GM18907 (cell line): Measurements from ENCODE around the gene ADRB1.

Experiments used
- ATAC-seq: cut with Tn5 transposase; IDR thresholded peaks from one replicate; pipeline ENCODE4 v1.9.1; 2021; ENCODE audit warnings: mild to moderate bottlenecking, moderate library complexity; ENCODE audit not compliant: unreplicated experiment

ADRB1 gene

GRCh38 chr10:114043532-114044246 lies at the start of gene ADRB1:
TSS of gene ADRB1 (plus strand) at chr10:114043866. CDS start at chr10:114044133, 267 bp downstream.
- ATAC-seq: no peak

DNA sequence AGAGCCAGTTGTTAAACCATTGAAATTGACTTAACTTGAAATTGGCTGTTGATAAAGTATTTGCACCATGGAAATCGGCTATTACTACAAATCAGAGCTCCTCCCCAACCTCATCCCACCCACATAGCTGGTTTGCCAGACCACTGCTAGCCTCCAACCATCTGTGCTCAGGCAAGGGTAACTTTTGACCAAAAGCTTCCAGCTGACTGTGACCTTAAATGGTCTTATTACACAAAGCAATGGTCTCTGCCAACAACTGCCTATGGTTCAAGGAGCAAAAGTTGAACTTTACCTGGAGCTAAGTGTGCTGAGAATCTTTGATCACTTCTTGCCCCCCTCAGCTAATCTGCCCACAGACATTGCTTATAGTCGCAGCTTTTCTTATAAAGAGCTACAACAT lies 48.5 kb upstream of the ADRB1 start:
- no peak for ATAC-seq

- ATAC-seq: no peak
Measured at GRCh38 chr10:113997428-113997827, 46.2 kb upstream of the ADRB1 start.

- ATAC-seq: no peak
Measured at GRCh38 chr10:113999531-113999930, 44.1 kb upstream of the ADRB1 start.

GRCh38 chr10:114000457-114001010 lies 43.1 kb upstream of the ADRB1 start:
- no peak for ATAC-seq

DNA sequence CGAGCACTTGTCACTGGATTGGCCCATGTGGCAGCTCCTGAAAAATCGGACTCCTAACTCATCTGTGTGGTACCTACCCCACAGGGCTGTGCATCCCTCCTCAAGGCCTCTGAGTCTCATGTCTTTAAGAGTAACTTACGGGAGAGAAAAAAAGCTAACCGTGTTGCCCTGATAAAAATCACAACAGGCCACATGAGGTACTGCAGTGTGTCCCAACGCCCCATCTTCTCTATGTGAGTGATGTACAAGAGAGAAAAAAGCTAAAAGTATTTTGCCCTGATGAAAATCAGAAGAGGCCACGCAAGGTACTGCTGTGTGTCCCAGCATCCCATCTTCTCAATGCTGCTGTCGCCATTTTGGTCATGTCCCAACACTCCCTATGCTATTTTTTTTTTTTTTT lies 41.2 kb upstream of the ADRB1 start:
- ATAC-seq: no peak

DNA sequence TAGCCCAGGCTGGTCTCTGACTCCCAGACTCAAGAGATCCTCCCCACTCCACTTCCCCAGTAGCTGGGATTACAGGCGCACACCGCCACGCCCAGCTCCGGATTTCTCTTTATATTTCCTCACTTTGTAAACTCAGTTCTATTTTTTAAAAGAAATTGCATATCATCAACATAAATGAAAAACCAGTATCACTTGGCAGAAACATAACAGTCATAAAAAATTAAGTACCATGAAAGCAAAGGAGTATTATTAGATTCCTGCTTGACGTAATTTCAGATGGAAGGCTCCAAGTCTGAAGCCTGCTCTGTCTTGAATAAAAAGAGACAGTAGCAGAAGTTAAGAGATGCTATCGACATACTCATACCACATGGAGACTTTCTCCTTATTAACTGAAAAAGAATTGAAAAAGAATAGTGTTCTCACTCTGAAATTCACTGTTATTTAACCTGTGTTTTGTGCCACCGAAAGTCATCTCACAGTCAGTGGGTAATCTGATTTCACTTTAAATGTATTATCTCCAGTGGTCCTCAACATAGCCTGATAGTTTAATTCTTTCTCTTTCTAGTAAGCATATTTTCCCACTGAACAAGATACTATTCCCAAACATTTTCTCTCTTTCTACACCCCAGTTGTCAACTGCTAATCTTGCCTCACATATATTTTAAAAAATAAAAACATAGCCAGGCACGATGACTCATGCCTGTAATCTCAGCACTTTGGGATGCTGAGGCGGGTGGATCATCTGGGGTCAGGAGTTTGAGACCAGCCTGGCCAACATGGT lies 40.3 kb upstream of the ADRB1 start:
- no peak for ATAC-seq

DNA sequence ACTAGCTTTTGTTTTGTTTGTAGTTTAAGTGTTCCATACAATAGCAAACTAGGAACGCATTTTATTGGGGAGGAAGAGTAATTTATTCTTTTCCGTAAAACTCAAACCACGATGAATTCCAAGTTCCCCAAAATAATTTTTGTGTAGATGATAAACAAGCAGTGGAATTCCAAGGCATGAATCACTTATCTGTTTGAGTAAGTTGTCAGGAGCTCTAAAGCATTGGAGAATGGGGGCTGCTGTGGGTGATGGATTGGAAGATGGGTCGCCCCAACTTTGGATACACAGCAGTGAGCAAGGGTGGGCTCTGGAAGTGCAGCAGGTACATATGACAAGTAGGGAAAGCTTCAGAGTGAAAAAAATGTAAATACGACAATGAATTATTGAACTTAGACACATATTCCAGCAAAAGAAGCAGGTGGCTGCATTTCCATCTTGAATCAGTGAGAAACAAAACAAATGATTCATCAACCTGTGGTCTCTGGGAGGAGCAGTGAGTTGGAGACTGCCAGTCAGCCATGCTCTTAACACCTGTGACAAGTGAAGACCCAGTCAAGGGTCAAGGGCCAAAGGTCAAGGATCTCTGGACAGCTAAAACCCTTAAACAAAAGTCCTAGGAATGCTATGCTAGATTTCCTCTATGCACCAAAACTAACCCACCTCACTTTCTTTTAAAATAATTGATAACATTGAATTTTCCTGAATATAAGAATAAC lies 34.2 kb upstream of the ADRB1 start:
- no peak for ATAC-seq

DNA sequence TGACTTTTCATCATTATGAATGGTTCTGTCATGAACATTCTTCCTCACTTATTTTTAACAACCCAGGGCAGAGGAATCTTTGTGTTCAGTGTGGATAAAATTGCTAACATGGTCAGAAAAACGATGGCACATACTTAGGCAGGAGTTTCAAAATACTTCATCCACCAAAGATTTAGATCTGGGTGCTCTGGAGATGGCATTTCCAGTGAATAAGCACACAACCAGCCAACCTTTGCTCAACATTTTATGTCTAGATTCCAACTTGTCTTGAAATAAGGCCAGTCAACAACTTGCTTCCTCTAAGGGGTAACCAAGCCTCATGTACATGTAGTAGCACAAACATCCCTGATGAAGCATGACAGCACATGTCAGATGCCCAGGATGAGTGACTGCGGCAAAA lies 33.4 kb upstream of the ADRB1 start:
- ATAC-seq: no peak

GRCh38 chr10:114012650-114013049 lies 31.0 kb upstream of the ADRB1 start:
- ATAC-seq: no peak

GRCh38 chr10:114015708-114016107 lies 28.0 kb upstream of the ADRB1 start:
- ATAC-seq: no peak

DNA sequence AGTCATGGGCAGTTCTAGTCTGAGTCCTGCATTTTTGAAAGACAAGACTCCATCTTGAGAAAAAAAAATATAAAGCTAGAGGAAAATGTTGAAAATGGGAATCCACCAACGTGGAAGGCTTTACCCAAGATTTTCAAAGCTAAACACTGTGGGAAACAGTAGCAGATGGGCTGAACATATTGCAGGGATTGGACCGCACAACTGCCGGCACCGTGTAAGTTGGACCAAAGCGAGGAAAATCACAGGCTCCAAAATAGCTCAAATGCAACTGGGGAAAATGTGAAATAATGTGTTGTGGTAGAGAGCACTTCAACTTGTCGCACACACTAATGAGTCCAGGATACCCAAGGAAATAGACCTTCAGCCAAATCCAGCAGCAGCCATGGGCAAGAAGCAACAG lies 26.4 kb upstream of the ADRB1 start:
- ATAC-seq: no peak

- no peak for ATAC-seq
Measured at GRCh38 chr10:114017873-114018272, 25.8 kb upstream of the ADRB1 start.

GRCh38 chr10:114019226-114019625 lies 24.4 kb upstream of the ADRB1 start:
- no peak for ATAC-seq

DNA sequence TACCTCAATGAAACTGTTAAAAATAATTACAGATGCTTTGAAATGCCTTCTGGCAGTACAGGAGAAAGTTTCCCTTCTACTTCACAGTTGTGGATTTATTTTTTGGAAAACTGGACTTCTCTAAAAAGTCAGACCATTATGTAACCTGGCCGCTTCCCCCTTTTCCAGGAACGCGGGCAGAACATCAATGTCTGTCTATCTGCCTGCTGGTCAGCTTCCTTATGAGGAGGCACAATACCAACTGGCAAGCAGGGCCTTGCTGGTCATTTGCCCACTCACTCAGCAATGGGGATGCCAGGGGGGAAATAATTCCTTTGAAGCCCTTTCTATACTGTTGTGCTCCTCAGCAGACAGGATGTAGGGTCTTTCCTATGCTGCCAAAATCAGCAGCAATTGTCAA lies 22.5 kb upstream of the ADRB1 start:
- no peak for ATAC-seq

GRCh38 chr10:114021717-114022680 lies 21.7 kb upstream of the ADRB1 start:
- ATAC-seq: no peak

- no peak for ATAC-seq
Measured at GRCh38 chr10:114022766-114023597, 20.7 kb upstream of the ADRB1 start.

DNA sequence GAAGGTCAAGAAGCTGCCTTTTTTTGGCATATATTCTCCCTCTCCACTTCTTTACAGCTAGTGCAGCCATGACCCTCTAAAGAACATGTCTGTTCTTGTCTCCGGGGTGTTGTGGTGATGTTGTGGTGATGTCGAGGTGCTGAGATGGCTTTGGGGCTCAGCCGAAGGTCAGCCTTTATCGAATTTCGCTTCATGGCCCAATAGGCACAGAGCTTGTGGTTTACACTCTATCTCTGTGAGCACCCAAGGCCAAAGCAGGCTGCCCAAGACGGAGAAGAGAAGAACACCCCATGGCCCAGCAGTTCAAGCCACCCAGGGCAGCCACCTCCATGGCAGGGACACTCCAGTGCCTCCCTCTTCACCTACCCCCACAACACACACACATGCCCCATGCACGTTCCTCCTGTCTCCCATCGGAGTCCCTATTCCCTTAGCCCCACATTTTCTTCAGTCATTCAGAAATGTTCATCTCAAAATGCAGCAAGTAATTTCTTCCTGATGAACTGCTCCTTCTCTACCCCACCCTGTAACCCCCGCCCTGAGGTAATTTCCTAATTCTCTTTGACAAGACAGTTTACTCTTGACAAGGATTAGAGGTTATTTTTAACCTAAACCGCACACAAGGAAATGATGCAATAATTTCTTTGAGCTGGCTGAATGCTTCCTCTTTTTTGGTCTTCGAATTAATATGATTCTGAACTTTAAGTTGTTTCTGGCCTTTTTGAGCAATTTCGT lies 18.6 kb upstream of the ADRB1 start:
- peak; percentile 88 for ATAC-seq
